LNCAP (cell line): ENCODE data around the gene SLC32A1.

ENCODE experiments used
- TF ChIP-seq, protein P1 (sequence below): fragments of 450-650 bp; IDR thresholded peaks from 2 replicates; pipeline ENCODE4 v1.5.1; 2017; ENCODE audit warnings: mild to moderate bottlenecking

SLC32A1 gene, protein sequence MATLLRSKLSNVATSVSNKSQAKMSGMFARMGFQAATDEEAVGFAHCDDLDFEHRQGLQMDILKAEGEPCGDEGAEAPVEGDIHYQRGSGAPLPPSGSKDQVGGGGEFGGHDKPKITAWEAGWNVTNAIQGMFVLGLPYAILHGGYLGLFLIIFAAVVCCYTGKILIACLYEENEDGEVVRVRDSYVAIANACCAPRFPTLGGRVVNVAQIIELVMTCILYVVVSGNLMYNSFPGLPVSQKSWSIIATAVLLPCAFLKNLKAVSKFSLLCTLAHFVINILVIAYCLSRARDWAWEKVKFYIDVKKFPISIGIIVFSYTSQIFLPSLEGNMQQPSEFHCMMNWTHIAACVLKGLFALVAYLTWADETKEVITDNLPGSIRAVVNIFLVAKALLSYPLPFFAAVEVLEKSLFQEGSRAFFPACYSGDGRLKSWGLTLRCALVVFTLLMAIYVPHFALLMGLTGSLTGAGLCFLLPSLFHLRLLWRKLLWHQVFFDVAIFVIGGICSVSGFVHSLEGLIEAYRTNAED

DNA sequence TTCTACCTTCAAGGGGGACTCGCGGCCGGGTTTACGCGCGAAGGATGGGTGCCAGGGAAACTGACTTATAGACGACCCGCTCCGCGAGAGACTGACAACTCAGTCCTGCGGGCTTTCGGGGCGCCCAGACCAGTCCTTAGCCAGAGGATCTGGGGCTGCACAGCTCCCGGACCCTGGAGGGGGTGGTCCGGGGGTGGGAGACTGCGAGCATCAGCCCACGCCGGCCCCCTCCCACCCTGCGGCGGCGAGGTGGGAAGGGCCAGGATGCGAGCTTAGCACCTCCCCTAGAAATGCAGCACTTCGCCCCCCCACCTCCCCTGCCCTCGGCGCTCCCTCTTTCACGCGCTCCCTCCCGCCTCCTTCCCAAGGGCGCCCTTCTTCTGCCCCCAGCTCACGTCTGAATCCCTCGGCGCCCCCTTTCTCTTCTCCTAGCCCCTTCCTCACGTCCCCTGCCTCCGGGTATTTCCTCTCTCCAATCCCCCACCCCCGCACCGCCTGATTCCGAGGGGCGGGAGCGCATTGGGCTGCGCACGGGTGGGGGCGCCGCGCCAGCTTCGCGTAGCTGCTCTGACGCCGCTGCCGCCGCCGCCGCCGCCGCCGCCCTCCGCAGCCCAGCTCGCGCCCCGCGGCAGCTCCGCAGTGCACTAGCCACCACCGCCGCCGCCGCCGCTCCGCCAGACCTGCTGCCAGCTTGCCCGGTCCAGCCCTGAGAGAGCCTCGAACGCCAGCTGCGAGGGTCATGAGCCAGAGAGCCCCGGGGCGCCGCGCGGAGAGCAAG lies at the start of gene SLC32A1:
Gene SLC32A1 (plus strand): TSS at position 639 of the 778 bp plus-strand sequence. CDS start 239 bp downstream, outside the sequence.
- TF ChIP-seq, protein P1, sequence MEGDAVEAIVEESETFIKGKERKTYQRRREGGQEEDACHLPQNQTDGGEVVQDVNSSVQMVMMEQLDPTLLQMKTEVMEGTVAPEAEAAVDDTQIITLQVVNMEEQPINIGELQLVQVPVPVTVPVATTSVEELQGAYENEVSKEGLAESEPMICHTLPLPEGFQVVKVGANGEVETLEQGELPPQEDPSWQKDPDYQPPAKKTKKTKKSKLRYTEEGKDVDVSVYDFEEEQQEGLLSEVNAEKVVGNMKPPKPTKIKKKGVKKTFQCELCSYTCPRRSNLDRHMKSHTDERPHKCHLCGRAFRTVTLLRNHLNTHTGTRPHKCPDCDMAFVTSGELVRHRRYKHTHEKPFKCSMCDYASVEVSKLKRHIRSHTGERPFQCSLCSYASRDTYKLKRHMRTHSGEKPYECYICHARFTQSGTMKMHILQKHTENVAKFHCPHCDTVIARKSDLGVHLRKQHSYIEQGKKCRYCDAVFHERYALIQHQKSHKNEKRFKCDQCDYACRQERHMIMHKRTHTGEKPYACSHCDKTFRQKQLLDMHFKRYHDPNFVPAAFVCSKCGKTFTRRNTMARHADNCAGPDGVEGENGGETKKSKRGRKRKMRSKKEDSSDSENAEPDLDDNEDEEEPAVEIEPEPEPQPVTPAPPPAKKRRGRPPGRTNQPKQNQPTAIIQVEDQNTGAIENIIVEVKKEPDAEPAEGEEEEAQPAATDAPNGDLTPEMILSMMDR: no peak

DNA sequence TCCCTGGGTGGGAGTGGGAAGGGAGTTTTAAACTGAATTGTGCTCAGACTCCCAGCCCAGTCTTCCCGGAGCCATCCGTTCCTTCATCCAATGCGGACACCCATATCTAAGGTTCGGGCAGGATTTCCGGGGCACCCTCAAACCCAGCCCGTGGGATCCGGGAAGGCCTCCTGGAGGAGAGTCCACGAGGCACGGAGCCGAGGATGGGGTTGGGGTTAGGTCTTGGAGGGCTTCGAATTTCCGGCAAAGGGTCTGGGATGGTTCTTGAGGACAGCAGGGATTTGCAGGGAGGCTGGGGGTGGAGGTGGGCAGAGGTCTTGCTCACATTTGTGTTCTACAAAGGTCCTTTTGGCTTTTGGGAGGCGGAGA lies 49.5 kb upstream of the SLC32A1 start:
- TF ChIP-seq, protein P1: no peak

DNA sequence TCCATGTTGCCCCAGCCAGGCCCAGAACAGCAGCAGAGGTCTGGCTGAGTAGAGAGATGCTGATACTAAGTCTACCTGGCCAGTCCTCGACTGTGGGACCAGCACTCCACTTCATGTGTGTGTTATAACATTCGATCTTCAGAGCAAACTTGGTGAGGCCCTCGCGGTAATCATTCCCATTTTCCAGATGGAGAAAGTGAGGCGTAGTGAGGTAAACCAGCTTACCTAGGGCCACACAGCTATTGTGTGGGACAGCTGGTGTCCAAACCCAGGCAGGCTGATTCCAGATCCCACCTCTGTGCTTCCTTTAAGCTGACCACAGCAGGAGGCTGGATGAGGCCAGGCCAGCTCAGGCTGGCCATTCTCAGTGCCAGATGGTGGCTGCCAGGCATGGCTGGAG lies 47.7 kb upstream of the SLC32A1 start:
- TF ChIP-seq, protein P1: no peak

DNA sequence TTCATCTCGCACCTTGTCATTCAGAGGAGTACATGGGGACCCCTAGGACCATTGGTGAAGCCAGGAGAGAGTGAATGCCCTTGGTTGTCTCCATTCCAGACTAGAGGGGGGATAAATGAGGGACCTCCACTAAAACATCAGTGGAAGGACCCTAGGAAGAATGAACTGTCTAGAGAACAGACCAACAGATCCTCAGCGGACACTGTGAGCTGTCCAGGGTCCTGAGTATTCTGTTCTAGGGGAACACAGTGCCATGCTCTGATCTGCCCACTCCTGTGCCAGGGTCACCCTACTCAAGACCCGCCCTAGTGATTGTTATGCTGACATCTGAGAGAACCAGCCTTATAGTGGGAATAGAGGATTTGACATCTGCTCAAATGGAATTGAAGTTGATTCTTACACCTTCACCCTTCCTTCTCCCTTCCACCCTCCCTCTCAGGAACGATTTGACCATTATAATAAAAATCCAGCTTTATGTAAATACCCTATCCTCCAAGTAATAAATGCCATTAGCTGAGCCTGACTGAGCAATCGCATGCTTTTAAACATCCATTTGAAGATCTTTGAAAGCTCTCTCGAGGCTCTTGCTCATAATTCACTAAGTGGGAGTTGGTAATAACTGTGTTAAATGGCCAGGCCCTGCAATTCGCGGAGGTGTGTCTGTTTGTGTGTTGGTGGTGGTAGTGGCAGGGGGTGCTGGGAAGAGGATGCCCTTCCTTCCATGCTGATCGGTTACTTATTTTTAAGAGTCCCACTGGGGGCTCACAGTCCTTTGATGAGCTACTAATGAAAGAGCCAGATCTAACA lies 43.6 kb upstream of the SLC32A1 start:
- TF ChIP-seq, protein P1: no peak

DNA sequence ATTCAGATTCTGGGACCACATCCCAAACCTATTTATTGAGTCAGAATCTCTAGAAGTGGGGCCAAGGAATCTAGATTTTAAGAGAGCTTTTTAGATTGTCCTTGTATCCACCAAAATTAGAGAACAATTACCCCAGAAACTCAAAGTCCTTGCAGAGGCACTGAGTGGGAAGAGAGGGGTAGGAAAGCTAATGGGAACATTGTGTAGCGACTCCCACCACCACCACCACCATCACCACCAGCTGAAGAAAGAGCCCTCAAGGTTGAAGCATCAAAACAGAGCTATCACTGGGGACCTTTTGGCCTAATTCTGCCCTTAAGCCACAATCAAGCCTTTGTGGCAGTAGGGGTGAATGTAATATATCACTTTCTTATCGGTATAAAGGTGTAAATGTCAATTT lies 39.0 kb upstream of the SLC32A1 start:
- TF ChIP-seq, protein P1: no peak

DNA sequence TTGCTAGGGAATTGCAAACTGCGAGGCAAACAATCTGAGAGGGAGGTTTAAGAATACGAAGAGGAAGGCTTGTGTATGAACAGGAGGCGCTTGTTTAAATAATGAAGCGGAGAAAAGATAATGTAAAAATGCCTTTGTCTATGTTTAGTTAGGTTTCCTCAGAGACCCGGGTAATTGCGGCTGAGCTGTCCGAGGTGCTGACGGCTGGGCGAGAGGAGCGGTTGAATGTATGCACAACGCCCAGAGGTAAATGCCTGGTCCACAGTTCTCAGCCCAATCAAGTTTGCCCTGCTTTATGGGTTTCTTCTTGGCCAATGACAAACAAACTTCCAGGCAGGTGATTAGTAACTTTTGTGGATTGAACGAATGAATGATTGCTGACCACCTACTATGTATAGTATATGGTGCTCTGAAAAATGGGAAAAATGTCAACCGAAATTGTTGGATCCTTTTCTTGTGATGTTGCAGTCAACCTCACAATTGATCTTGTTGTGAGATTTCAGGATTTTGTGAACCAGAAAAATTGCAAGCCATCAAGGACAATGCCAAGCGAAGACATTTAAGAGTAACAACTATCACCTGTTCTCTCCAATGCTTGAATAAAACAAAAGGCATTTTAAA lies 38.3 kb upstream of the SLC32A1 start:
- TF ChIP-seq, protein P1: no peak
